GM21515 (cell line): ENCODE data around the gene COL24A1.
"Not testable (repeated sequence)": the region's sequence is repeated elsewhere in the genome, so short reads cannot be mapped to it uniquely, and the experiment has no call there.

ENCODE experiments used
- ATAC-seq: cut with Tn5 transposase; IDR thresholded peaks from one replicate; pipeline ENCODE4 v1.9.1; 2021; ENCODE audit not compliant: unreplicated experiment

Gene COL24A1

DNA sequence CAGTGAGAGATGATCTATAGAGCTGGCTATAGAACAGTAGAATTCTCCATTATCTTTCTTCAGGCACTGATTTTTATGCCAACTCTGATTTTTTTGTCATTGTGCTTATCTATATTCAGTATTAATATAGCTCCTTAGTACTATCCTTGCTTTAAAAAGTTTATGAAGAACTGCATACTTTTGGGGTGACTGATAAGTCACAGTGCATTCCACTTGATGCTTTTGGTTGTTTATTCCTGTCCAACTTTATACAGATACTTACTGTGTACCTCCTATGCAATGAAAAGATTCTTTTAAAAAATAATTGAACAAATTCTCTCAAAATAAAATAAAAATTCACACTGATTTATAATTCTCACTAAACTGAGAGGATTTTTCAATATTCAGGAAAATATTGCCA lies 71.6 kb downstream of the COL24A1 start:
- ATAC-seq, result no peak

DNA sequence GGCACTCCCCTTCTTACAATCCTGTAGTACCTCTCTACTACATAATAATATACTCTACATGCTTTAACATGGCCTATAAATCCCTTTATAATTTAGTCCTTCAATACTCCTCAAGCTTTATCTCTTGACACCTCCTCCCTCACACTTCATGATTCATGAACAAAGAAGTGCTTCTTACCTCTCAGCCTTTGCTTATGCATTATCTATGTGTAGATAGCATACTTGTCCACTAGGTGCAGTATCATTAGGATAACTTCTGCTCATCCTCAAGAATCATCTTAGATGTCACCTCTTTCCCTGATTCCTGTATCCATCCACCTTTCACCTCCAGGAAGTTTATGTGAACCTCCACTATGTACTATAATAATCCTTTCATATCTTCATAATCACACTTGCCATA lies 74.4 kb downstream of the COL24A1 start:
- no peak for ATAC-seq

GRCh38 chr1:86072474-86072873 lies 84.1 kb downstream of the COL24A1 start:
- ATAC-seq, result not testable (repeated sequence)

GRCh38 chr1:86071870-86072269 lies 84.7 kb downstream of the COL24A1 start:
- not testable (repeated sequence) for ATAC-seq

DNA sequence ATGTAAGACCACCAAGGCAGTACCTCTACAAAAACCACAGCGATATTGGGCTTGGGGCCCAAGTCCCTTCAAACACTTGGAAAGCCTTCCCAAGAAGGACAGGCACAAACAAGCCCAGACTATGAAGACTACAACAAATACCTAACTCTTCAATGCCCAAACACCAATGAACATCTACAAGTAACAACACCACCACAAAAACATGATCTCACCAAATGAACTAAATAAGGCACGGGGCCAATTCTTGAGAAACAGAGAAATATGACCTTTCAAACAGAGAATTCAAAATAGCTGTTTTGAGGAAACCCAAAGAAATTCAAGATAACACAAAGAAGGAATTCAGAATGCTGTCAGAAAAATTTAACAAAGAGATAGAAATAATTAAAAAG lies 86.8 kb downstream of the COL24A1 start:
- no peak for ATAC-seq

DNA sequence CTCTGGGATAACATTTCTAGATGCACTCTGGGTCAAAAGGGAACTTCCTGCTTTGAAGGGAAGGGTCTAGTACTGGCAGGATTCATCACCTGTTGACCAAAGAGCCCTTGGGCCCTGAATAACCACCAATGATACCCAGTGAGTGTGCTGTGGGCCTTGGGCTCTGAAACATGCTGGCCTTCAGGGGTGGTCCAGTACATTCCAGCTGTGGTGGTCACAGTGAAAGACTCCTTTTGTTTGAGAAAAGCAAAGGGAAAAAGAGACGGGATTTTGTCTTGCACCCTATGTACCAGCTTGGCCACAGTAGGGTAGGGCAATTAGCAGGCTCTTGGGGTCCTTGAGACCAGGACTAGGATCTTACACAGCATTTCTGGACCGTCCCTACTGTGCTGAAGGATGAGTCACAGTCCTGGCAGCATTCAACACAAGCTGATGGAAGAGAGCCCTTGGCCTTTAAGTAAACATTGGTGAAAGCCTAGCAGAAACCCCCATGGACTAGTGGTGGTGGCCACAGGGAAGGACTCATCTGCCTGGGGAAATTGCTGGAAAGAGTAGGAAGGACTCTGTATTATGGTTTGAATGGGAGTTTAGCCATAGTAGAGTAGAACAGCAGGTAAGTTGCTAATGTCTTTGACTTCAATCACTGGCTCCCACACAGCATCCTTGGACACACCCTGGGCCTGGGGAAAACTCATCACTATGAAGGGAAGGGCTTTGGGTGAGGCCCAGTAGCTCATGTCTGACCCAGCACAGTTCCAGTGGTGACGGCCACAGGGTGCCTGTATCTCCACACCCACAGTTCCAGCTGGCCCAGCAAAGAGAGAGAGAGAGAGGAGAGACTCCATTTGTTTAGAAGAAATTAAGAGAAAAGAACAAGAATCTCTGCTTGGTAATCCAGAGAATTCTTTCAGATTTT lies 87.5 kb downstream of the COL24A1 start:
- ATAC-seq, result no peak

DNA sequence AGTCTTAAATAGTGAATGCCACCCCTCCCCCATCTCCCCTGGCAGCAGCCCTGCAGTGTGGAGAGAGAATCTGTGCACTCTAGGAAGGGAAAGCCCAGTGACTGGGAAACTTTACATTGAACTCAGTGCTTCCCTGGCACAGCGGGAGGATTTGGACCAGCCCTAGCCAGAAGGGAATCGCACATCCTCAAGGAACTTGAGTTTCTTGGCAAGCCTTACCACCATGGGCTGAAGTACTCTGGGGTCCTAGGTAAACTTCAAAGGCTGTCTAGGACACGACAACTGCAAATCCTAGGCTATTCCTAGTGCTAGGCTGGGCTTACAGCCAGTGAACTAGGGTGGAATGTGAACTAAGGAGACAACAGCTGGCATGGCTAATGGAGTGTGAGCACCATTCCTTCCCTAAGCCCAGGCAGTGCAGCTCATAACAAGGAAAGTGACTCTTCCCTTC lies 88.3 kb downstream of the COL24A1 start:
- no peak for ATAC-seq

- ATAC-seq, result no peak
Observed at GRCh38 chr1:86067626-86068025, 88.9 kb downstream of the COL24A1 start.

- no peak for ATAC-seq
Observed at GRCh38 chr1:86064899-86065298, 91.7 kb downstream of the COL24A1 start.

GRCh38 chr1:86063721-86064120 lies 92.9 kb downstream of the COL24A1 start:
- ATAC-seq, result no peak

GRCh38 chr1:86062453-86062852 lies 94.1 kb downstream of the COL24A1 start:
- no peak for ATAC-seq

- ATAC-seq, result no peak
Observed at GRCh38 chr1:86061551-86061990, 95.0 kb downstream of the COL24A1 start.

DNA sequence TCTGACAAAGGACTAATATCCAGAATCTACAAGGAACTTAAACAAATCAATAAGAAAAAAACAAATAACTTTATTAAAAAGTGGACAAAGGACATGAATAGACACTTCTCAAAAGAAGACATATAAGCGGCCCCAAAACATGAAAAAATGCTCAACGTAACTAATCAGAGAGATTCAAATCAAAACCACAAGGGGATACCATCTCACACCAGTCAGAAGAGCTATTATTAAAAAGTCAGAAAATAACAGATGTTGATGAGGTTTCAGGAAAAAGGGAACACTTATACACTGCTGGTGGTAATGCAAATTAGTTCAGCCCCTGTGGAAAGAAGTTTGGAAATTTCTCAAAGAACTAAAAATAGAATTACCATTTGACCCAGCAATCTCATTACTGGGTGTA lies 102.2 kb downstream of the COL24A1 start:
- no peak for ATAC-seq

DNA sequence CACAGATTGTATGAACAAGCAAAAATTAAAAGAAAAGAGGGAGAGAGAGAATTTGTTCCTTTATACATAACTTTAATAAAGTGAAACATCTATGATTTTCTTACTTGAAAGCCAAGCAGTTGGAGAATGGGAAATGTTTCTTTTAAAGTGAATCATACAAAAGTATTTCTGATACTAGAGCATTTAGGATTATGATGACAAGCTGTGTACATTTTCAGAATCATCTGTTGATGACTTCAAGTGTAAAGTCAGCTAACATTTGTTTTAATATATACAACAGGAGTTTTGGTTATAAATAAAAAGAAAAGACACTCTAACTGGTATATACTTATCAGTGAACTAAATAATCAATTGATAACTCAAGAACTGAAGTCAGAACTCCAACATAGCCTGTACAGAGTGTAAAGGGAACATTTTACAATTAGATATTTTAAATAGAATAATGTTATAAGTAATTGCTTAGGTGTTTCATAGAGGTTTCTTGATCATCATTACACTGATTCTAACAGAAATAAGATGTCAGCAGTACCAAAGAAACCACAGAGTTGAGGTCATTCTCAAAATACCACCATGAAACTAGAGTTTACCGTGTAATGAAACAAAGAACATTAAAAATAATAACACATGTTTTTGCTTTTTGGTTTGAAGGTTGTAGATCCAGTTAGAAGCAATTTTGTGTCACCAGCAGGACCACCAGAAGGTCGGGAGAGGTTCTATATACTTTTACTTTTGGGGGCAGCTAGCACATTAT lies 103.4 kb downstream of the COL24A1 start:
- ATAC-seq, result peak; percentile 69

GRCh38 chr1:86035101-86035500 lies 121.5 kb downstream of the COL24A1 start:
- no peak for ATAC-seq

- no peak for ATAC-seq
Observed at GRCh38 chr1:86030180-86030579, 126.4 kb downstream of the COL24A1 start.

- peak; percentile 58 for ATAC-seq
Observed at GRCh38 chr1:86018283-86018923, 138.2 kb downstream of the COL24A1 start.

DNA sequence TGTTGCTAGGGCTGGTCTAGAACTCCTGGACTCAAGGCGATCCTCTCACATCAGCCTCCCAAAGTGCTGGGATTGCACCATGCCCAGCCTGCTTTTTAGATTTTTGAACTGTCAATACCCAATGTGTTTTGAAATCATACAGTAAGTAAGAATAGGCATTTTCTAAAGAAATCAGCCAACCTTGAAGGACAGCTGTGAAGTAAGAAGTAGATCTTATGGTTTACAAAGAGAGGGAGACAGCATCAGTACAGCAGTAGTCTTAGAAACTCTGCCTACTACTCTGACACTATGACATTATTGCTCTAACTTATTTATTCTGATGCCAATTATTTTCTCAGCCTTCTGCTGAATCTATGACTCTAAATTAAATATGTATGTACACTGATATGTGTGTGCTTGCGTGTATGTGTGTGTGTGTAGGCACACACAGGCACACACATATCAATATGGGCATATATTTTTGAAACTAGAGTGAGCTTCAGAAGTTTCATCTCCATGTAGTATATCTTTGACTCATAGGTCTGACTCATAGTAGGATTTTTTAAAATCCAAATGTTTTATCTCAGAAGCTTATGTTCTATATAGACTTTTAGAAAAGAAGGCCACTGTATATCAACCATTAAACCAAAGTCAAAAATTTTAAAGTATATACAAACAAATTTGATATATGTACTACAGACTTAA lies 140.4 kb downstream of the COL24A1 start:
- peak; percentile 50 for ATAC-seq

- ATAC-seq, result no peak
Observed at GRCh38 chr1:86015375-86015774, 141.2 kb downstream of the COL24A1 start.

- no peak for ATAC-seq
Observed at GRCh38 chr1:86000601-86001000, 156.0 kb downstream of the COL24A1 start.
